Measurements from ENCODE around the gene PIEZO1. TPM values are rescaled to one million over a fixed set of nuclear protein-coding genes. Genes with fewer than 3 reads are reported as not detected.

PIEZO1 gene
- total RNA-seq, 1 donor: 197 TPM

- peak overlapping the region; percentile 96 for H3K4me3 ChIP-seq (ENCODE audit: low read depth, low read length)
- DNase-seq (ENCODE audit: low read depth): no peak
- TF ChIP-seq CTCF (IDR thresholded peaks at IDR 0.05; ENCODE audit: insufficient read depth, low read depth, low read length): no peak
Observed at GRCh38 chr16:88705801-88706228, 79.2 kb downstream of the PIEZO1 start.

GRCh38 chr16:88705076-88705684 is 79.8 kb downstream of the PIEZO1 start:
- TF ChIP-seq CTCF (IDR thresholded peaks at IDR 0.05; ENCODE audit: insufficient read depth, low read depth, low read length): no peak
- peak overlapping the region; percentile 96 for H3K4me3 ChIP-seq (ENCODE audit: low read depth, low read length)
- peak; percentile 30 for DNase-seq (ENCODE audit: low read depth)

GRCh38 chr16:88703486-88704309 is 81.3 kb downstream of the PIEZO1 start:
- TF ChIP-seq CTCF (IDR thresholded peaks at IDR 0.05; ENCODE audit: insufficient read depth, low read depth, low read length): no peak
- H3K4me3 ChIP-seq (ENCODE audit: low read depth, low read length): no peak overlapping the region
- no peak for DNase-seq (ENCODE audit: low read depth)

GRCh38 chr16:88702371-88703210 is 82.4 kb downstream of the PIEZO1 start:
- TF ChIP-seq CTCF (IDR thresholded peaks at IDR 0.05; ENCODE audit: insufficient read depth, low read depth, low read length): no peak
- no peak for DNase-seq (ENCODE audit: low read depth)
- H3K4me3 ChIP-seq (ENCODE audit: low read depth, low read length): no peak overlapping the region

- H3K4me3 ChIP-seq (ENCODE audit: low read depth, low read length): no peak overlapping the region
- DNase-seq (ENCODE audit: low read depth): no peak
- no peak for TF ChIP-seq CTCF (IDR thresholded peaks at IDR 0.05; ENCODE audit: insufficient read depth, low read depth, low read length)
Observed at GRCh38 chr16:88701581-88702370, 83.2 kb downstream of the PIEZO1 start.

Measured in fibroblast of villous mesenchyme (primary cell).